Stomach (tissue), 9 donors: ENCODE results near the gene TMEM209. TPM values are rescaled to one million over a fixed set of nuclear protein-coding genes. Genes with fewer than 3 reads are reported as not detected.

Experiments
- DNase-seq, 2 donors: peaks; one replicate each; pipeline versions ENCODE4 v3.0.0 to v3.0.0-alpha.2; 2013 to 2019
- H3K27ac ChIP-seq, 5 donors: fragments of 200-600 bp in 4 of 5; sonication (generic) in 4 of 5; one replicate each; pipeline ENCODE4 v1.5.1; 2013 to 2019; ENCODE audit warnings: mild to moderate bottlenecking in 1 of 5, moderate library complexity in 1 of 5
- H3K27me3 ChIP-seq, 3 donors: fragments of 200-600 bp; sonication (generic); one replicate each; pipeline ENCODE4 v1.5.1; 2017 to 2019; ENCODE audit warnings: mixed run types in 1 of 3
- H3K36me3 ChIP-seq, 4 donors: fragments of 200-600 bp; sonication (generic); 1 replicate in 3 of 4; 2 replicates in 1 of 4; pipeline ENCODE4 v1.5.1; 2016 to 2019
- H3K4me1 ChIP-seq, 4 donors: fragments of 200-600 bp; sonication (generic); one replicate each; pipeline ENCODE4 v1.5.1; 2016 to 2019
- H3K4me3 ChIP-seq, 4 donors: fragments of 200-600 bp; sonication (generic) in 3 of 4; one replicate each; pipeline ENCODE4 v1.5.1; 2016 to 2019; ENCODE audit warnings: mild to moderate bottlenecking in 1 of 4
- H3K9me3 ChIP-seq, 4 donors: fragments of 200-600 bp; sonication (generic); one replicate each; pipeline ENCODE4 v1.5.1; 2016 to 2019
- EP300 ChIP-seq: sonication (generic); formaldehyde crosslinking; IDR thresholded peaks from one replicate; pipeline ENCODE4 v1.6.1; 2017; ENCODE audit warnings: antibody characterized with exemption
- POLR2A ChIP-seq, 4 donors: fragments of 450-650 bp; IDR thresholded peaks; one replicate each; pipeline ENCODE4 v1.6.1; 2016; ENCODE audit warnings: antibody characterized with exemption in 4 of 4, control low read depth in 2 of 4, mild to moderate bottlenecking in 1 of 4, moderate library complexity in 1 of 4
- POLR2AphosphoS5 ChIP-seq, 3 donors: sonication (generic); formaldehyde crosslinking; IDR thresholded peaks; one replicate each; pipeline ENCODE4 v1.6.1; 2016; ENCODE audit warnings: antibody characterized with exemption in 3 of 3
- WGBS, 5 donors: extraction: QIAGEN DNeasy Blood & Tissue Kit in 3 of 5; methylation state at CpG; one replicate each; pipeline versions ENCODE4 v1.1.5 to v1.1.7; 2013 to 2018; 5-methylcytosine and 5-hydroxymethylcytosine counted together
- intact Hi-C: fragments of 100-400 bp; cut with DNase I; formaldehyde crosslinking; loops from one replicate; pipeline ENCODE4 v1.15.1; 2023; ENCODE audit warnings: low total_unique reads
- polyA plus RNA-seq, 3 donors: library from polyadenylated mRNA; stranded (reverse); fragments of 200-250 nt; gene quantifications; one replicate each; pipeline ENCODE4 v1.2.3, GENCODE V29; 2013
- total RNA-seq, 5 donors: library from RNA; depleted of rRNA; stranded (reverse); fragments of >200 nt; gene quantifications; one replicate each; pipeline versions ENCODE4 v1.1.0 to v1.2.3, GENCODE V29; 2014 to 2016
- TF ChIP-seq, protein P1 (sequence below), 7 experiments: fragments of 450-650 bp in 4 of 7; fragments of 200-600 bp in 3 of 7; sonication (generic) in 3 of 7; IDR thresholded peaks; one replicate each; pipeline ENCODE4 v1.5.1; 2016 to 2019; ENCODE audit warnings: antibody characterized with exemption in 7 of 7, control low read depth in 2 of 7, mild to moderate bottlenecking in 1 of 7
- donor health status: healthy with polysubstance abuse.
- donor health status: Bipolar disorder and iron deficiency.
- donor health status: healthy.

The TMEM209 gene
- total and polyA plus RNA-seq, 8 donors = 3.2 to 24.6 (median 8.9) TPM

DNA sequence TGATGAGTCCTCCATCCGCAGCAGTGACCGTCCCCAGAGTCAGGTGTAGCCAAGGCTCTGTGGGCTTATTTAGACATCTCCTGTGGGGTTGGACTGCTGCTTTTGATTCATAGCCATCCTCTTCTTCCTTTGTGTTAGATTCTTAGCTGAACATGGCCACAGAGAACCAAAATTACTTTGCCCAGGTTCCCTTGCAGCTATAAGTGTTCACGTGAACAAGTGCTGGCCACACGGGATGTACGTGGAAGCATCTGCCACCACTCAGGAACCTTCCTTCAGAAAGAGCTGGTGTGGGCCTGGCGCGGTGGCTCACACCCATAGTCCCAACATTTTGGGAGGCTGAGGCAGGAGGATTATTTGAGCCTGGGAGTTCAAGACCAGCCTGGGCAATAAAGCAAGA is 49.1 kb downstream of the TMEM209 start:
- 98 to 100% (median 98%) methylated on average over 7 of the region's 7 CpGs for WGBS, 5 donors
- no peak overlapping the region for H3K27ac ChIP-seq
- TF ChIP-seq POLR2AphosphoS5 (IDR thresholded peaks at IDR 0.05) = no peak
- no peak for TF ChIP-seq POLR2A (IDR thresholded peaks at IDR 0.05)
- TF ChIP-seq, protein P1, sequence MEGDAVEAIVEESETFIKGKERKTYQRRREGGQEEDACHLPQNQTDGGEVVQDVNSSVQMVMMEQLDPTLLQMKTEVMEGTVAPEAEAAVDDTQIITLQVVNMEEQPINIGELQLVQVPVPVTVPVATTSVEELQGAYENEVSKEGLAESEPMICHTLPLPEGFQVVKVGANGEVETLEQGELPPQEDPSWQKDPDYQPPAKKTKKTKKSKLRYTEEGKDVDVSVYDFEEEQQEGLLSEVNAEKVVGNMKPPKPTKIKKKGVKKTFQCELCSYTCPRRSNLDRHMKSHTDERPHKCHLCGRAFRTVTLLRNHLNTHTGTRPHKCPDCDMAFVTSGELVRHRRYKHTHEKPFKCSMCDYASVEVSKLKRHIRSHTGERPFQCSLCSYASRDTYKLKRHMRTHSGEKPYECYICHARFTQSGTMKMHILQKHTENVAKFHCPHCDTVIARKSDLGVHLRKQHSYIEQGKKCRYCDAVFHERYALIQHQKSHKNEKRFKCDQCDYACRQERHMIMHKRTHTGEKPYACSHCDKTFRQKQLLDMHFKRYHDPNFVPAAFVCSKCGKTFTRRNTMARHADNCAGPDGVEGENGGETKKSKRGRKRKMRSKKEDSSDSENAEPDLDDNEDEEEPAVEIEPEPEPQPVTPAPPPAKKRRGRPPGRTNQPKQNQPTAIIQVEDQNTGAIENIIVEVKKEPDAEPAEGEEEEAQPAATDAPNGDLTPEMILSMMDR (IDR thresholded peaks at IDR 0.05) = no peak
- TF ChIP-seq EP300 = no peak
- no peaks in the 10 kb centered on the region for H3K27me3 ChIP-seq
- no peak overlapping the region for H3K4me3 ChIP-seq
- no peak for DNase-seq
- H3K9me3 ChIP-seq = peaks cover 0 to 9% (median 2%) of the 10 kb centered on the region in 4 donors
- intact Hi-C loops = no loop called here
- peaks cover 5 to 26% (median 19%) of the 10 kb centered on the region in 4 donors for H3K4me1 ChIP-seq
- H3K36me3 ChIP-seq = peaks cover 0 to 30% (median 18%) of the 10 kb centered on the region in 4 donors

DNA sequence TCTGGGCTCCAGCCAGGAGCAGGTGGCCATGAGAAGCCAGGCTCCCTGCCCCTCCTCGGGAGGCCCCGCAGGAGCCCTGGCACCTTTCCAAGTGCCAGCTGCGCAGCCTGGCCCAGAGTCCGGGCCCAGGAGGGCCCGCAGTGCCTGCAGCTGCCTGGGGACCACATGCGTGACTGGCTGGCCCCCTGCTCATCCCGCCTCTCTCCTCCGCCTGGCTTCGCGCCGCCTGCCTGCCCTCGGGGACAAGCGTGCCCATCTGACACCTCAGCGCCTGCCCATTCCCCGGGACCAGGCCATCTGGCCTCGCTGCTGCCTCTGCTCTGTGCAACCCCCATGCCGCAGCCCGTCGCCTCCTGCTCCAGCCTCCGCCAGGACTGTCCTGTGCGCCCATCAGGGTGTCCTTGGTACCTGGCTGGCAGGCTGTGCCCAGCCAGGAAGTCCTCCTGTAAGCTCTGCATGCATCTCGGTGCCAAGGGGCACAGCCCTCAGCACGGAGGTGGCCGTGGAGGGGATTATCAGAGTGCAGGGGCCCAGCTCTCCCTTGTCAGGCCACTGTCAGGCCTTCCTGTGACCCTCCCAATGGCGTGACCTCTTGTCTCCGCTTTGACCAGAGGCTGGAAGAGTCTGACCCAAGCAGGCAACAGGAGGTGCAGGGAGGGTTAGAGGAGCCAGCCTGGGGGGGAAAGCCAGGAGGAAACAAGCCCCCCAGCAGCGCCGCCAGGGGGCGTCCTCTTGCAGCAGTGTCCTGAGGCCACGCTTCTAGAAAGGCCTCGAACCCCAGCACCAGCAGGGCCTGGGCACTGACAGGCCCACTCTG is 50.5 kb downstream of the TMEM209 start:
- H3K36me3 ChIP-seq = peaks cover 0 to 16% (median 6%) of the 10 kb centered on the region in 4 donors
- H3K4me1 ChIP-seq = peaks cover 5 to 26% (median 20%) of the 10 kb centered on the region in 4 donors
- no peak for TF ChIP-seq POLR2AphosphoS5 (IDR thresholded peaks at IDR 0.05)
- no peak for TF ChIP-seq POLR2A (IDR thresholded peaks at IDR 0.05)
- TF ChIP-seq EP300 = no peak
- TF ChIP-seq, protein P1 (IDR thresholded peaks at IDR 0.05) = no peak
- H3K9me3 ChIP-seq = peaks cover 0 to 9% (median 0%) of the 10 kb centered on the region in 4 donors
- DNase-seq = peak; percentile 78
- WGBS, 5 donors = 58 to 75% (median 65%) methylated on average over 24 to 31 of the region's 31 CpGs
- no peaks in the 10 kb centered on the region for H3K27me3 ChIP-seq
- intact Hi-C loops = no loop called here
- peak overlapping the region in 4 of 5 donors; percentile 1 to 50 (median 22) for H3K27ac ChIP-seq
- H3K4me3 ChIP-seq = no peak overlapping the region

DNA sequence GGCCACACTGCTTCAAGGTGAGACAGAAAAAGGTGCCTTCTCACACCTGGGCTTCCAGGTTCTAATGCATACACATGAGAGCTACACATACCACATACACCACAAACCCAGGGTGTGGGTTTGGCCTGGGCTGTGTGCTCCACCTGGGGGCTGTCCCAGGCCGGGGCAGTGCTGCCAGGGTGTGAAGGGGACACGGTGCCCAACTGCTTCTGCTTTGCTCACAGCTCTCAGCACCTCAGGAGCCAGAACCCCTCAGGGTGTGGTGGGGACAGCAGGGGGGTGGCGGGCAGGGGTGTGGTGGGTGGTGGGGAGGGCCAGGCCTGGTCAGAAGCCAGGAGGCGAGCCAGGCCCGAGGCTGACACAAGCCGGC is 51.1 kb downstream of the TMEM209 start:
- TF ChIP-seq POLR2A (IDR thresholded peaks at IDR 0.05) (no peak), POLR2AphosphoS5 (IDR thresholded peaks at IDR 0.05) (no peak), EP300 (no peak)
- TF ChIP-seq, protein P1 (IDR thresholded peaks at IDR 0.05) = no peak
- intact Hi-C loops = no loop called here
- DNase-seq = peak in 1 of 2 donors; percentile 68
- Histone ChIP-seq H3K27me3 (no peaks in the 10 kb centered on the region), H3K4me1 (peaks cover 5 to 29% (median 21%) of the 10 kb centered on the region in 4 donors), H3K36me3 (peaks cover 0 to 11% (median 5%) of the 10 kb centered on the region in 4 donors), H3K9me3 (peaks cover 0 to 9% (median 0%) of the 10 kb centered on the region in 4 donors), H3K4me3 (no peak overlapping the region), H3K27ac (peak overlapping the region in 4 of 5 donors; percentile 1 to 50 (median 22))
- 26 to 30% (median 30%) methylated on average over 3 to 6 of the region's 6 CpGs; no CpG with 5 or more reads in 2 of the 5 donors for WGBS, 5 donors

DNA sequence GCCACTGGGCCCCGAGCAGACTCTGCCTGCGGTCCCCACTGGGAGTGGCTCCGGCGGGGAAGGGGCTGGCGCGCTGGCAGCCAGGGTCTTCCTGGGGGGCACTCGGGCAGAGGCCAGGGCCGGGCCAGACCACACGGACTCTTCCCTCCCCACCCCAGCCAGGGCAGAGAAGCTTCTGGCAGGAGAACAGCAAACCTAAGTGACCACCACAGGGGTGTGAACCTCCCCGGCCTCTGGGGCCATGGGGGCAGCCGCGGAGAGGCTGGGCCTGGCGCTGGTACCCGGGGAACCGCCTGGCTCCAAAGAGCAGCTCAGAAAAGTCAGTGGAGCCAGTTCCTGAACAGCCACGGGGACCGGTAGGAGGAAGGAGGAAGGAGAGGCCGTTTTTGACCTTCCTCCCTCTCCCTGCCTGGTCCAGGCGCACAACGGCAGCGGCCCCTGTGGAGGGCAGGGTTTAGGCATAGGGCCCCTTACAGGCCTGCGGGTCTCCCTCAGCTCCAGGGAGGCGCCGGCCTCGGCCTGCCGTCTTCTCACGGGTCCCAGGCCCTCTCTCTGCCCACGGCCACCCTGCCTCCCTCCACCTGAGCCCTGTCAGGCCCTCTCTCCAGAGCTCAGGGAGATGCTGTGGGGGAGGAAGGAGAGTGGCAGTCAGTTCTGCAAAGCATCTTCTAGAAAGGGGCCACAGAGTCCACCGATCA is 51.8 kb downstream of the TMEM209 start:
- TF ChIP-seq POLR2AphosphoS5 (IDR thresholded peaks at IDR 0.05) (no peak), POLR2A (IDR thresholded peaks at IDR 0.05) (no peak), EP300 (no peak)
- TF ChIP-seq, protein P1 (IDR thresholded peaks at IDR 0.05) = no peak
- H3K27me3 ChIP-seq = no peaks in the 10 kb centered on the region
- no peak overlapping the region for H3K4me3 ChIP-seq
- DNase-seq = no peak
- H3K27ac ChIP-seq = peak overlapping the region in 2 of 5 donors; percentile 42 to 50
- H3K4me1 ChIP-seq = peaks cover 5 to 29% (median 21%) of the 10 kb centered on the region in 4 donors
- H3K9me3 ChIP-seq = peaks cover 0 to 9% (median 0%) of the 10 kb centered on the region in 4 donors
- peaks cover 0 to 11% (median 3%) of the 10 kb centered on the region in 4 donors for H3K36me3 ChIP-seq
- WGBS, 5 donors = 63 to 87% (median 64%) methylated on average over 17 to 29 of the region's 29 CpGs
- intact Hi-C loops = no loop called here
